ENCODE data around the gene FAXC. TPM values are rescaled to one million over a fixed set of nuclear protein-coding genes. Genes with fewer than 3 reads are reported as not detected.
A peak's percentile ranks its signal among the peaks of the same experiment; 100 is the strongest.

The FAXC gene
- total RNA-seq, 2 experiments from 2014 or later, result not detected

- DNase-seq, result no peak
- no peak overlapping the region for H3K27ac Mint-ChIP-seq
- peak; percentile 87 for ATAC-seq (ENCODE audit: low read depth)
- POLR2A ChIA-PET, result interaction anchor here (1.4 kb wide), 1 partner anchor 96 kb away, joined by 4 read pairs; no protein-coding TSS in a partner anchor
- no peak overlapping the region for H3K4me3 Mint-ChIP-seq
- no peaks in the 10 kb centered on the region for H3K9me3 Mint-ChIP-seq
- H3K36me3 Mint-ChIP-seq, result no peaks in the 10 kb centered on the region
- H3K27me3 Mint-ChIP-seq, result peaks cover 7% of the 10 kb centered on the region
- H3K4me1 Mint-ChIP-seq, result peaks cover 6% of the 10 kb centered on the region
Measured at GRCh38 chr6:99330159-99330558, 19.3 kb downstream of the FAXC start.

GRCh38 chr6:99324996-99325395 is 24.5 kb downstream of the FAXC start:
- ATAC-seq (ENCODE audit: low read depth) (no peak), DNase-seq (no peak)
- Mint-ChIP-seq H3K27me3 (peaks cover 15% of the 10 kb centered on the region), H3K9me3 (no peaks in the 10 kb centered on the region), H3K4me3 (no peak overlapping the region), H3K36me3 (no peaks in the 10 kb centered on the region), H3K27ac (no peak overlapping the region), H3K4me1 (no peaks in the 10 kb centered on the region)
- POLR2A ChIA-PET, result no interaction called here

- no peak for DNase-seq
- Mint-ChIP-seq H3K27ac (no peak overlapping the region), H3K36me3 (no peaks in the 10 kb centered on the region), H3K27me3 (peaks cover 20% of the 10 kb centered on the region), H3K4me3 (no peak overlapping the region), H3K4me1 (no peaks in the 10 kb centered on the region), H3K9me3 (no peaks in the 10 kb centered on the region)
- POLR2A ChIA-PET, result no interaction called here
- ATAC-seq (ENCODE audit: low read depth), result no peak
Measured at GRCh38 chr6:99318566-99318965, 30.9 kb downstream of the FAXC start.

DNA sequence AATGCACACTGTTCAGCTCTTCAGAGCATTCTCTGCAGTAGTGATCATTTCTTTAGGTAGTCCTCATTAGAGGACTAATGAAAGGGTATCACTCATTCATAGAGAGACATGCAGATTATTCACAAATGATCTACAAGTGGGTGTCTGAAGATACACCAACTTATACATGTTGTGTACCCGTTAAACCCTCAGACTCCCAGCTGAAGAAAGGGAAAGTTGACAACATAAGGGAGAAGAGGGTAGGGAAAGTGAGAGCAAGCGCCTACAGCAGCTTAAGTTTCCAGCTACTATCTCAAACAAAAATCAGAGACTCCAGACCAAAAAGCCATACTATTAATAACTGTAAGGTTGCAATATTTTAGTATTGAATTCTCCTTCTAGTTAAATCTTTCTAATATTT is 37.1 kb downstream of the FAXC start:
- H3K27ac Mint-ChIP-seq, result no peak overlapping the region
- no peak for ATAC-seq (ENCODE audit: low read depth)
- peaks cover 11% of the 10 kb centered on the region for H3K27me3 Mint-ChIP-seq
- no peaks in the 10 kb centered on the region for H3K4me1 Mint-ChIP-seq
- H3K9me3 Mint-ChIP-seq, result no peaks in the 10 kb centered on the region
- no peak overlapping the region for H3K4me3 Mint-ChIP-seq
- no peaks in the 10 kb centered on the region for H3K36me3 Mint-ChIP-seq
- DNase-seq, result no peak
- POLR2A ChIA-PET, result no interaction called here

DNA sequence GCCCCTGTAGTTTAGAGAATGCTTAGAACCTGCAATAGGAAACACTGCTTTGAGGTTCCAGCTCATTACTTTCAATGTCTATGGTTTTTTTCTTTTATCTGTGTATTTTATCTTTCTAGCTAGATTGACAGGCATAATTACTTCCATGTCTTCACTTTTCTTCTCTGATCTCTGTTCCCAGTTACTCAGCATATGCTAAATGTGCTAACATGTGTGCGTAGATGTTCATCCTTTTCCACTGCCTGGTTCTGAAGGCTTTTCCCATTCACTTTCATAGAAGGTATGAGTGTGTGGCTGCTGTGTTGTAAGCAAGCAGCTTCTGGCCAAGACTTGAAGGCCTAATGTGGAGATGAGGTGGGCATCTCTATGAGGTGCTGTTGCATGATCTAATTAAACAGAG is 38.9 kb downstream of the FAXC start:
- DNase-seq (no peak), ATAC-seq (ENCODE audit: low read depth) (no peak)
- H3K9me3 Mint-ChIP-seq, result no peaks in the 10 kb centered on the region
- H3K4me3 Mint-ChIP-seq, result no peak overlapping the region
- H3K4me1 Mint-ChIP-seq, result no peaks in the 10 kb centered on the region
- H3K27me3 Mint-ChIP-seq, result peaks cover 11% of the 10 kb centered on the region
- POLR2A ChIA-PET, result no interaction called here
- no peaks in the 10 kb centered on the region for H3K36me3 Mint-ChIP-seq
- no peak overlapping the region for H3K27ac Mint-ChIP-seq

GRCh38 chr6:99309557-99309956 is 39.9 kb downstream of the FAXC start:
- peaks cover 12% of the 10 kb centered on the region for H3K27me3 Mint-ChIP-seq
- no peaks in the 10 kb centered on the region for H3K9me3 Mint-ChIP-seq
- H3K4me1 Mint-ChIP-seq, result no peaks in the 10 kb centered on the region
- H3K4me3 Mint-ChIP-seq, result no peak overlapping the region
- H3K36me3 Mint-ChIP-seq, result no peaks in the 10 kb centered on the region
- ATAC-seq (ENCODE audit: low read depth) (no peak), DNase-seq (no peak)
- POLR2A ChIA-PET, result no interaction called here
- no peak overlapping the region for H3K27ac Mint-ChIP-seq

GRCh38 chr6:99308788-99309187 is 40.7 kb downstream of the FAXC start:
- no peak for ATAC-seq (ENCODE audit: low read depth)
- H3K36me3 Mint-ChIP-seq, result no peaks in the 10 kb centered on the region
- no peak for DNase-seq
- no peaks in the 10 kb centered on the region for H3K9me3 Mint-ChIP-seq
- no peaks in the 10 kb centered on the region for H3K4me1 Mint-ChIP-seq
- H3K4me3 Mint-ChIP-seq, result no peak overlapping the region
- POLR2A ChIA-PET, result no interaction called here
- H3K27me3 Mint-ChIP-seq, result peaks cover 8% of the 10 kb centered on the region
- H3K27ac Mint-ChIP-seq, result no peak overlapping the region

- Mint-ChIP-seq H3K9me3 (no peaks in the 10 kb centered on the region), H3K27me3 (peaks cover 4% of the 10 kb centered on the region), H3K36me3 (no peaks in the 10 kb centered on the region), H3K4me1 (no peaks in the 10 kb centered on the region), H3K4me3 (no peak overlapping the region), H3K27ac (no peak overlapping the region)
- POLR2A ChIA-PET, result no interaction called here
- ATAC-seq (ENCODE audit: low read depth) (no peak), DNase-seq (no peak)
Measured at GRCh38 chr6:99307295-99307907, 42.1 kb downstream of the FAXC start.

- H3K4me3 Mint-ChIP-seq, result no peak overlapping the region
- no peaks in the 10 kb centered on the region for H3K4me1 Mint-ChIP-seq
- H3K27ac Mint-ChIP-seq, result no peak overlapping the region
- no peaks in the 10 kb centered on the region for H3K9me3 Mint-ChIP-seq
- ATAC-seq (ENCODE audit: low read depth) (no peak), DNase-seq (no peak)
- POLR2A ChIA-PET, result no interaction called here
- peaks cover 11% of the 10 kb centered on the region for H3K27me3 Mint-ChIP-seq
- no peaks in the 10 kb centered on the region for H3K36me3 Mint-ChIP-seq
Measured at GRCh38 chr6:99306341-99306740, 43.1 kb downstream of the FAXC start.

DNA sequence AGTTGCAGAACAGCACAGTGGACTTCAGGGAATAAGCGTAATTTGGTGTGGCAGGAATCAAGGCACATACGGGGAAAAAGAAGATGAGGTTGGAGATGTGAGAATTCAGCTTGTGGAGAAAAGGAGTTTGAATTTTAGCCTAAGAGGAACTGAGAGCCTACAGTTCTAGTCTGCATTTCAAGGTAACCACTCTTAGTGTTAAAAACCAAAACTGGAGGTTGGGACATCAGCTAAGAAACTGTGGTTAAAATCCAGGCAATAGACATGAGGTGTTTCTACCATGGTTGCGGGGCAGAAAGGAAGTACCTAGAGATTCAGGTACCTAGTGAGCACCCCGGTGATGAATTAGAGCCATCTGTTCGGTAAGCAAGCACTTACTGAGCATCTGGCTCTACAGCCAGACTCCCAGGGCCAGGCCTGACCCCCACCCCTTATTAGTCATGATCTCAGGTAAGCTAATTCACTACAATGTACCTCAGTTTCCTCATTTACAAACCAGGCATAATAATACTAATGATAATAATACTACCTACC is 44.4 kb downstream of the FAXC start:
- no peak for DNase-seq
- no peaks in the 10 kb centered on the region for H3K9me3 Mint-ChIP-seq
- H3K27me3 Mint-ChIP-seq, result peaks cover 14% of the 10 kb centered on the region
- no peaks in the 10 kb centered on the region for H3K36me3 Mint-ChIP-seq
- POLR2A ChIA-PET, result no interaction called here
- no peak overlapping the region for H3K27ac Mint-ChIP-seq
- no peak for ATAC-seq (ENCODE audit: low read depth)
- H3K4me3 Mint-ChIP-seq, result no peak overlapping the region
- no peaks in the 10 kb centered on the region for H3K4me1 Mint-ChIP-seq

DNA sequence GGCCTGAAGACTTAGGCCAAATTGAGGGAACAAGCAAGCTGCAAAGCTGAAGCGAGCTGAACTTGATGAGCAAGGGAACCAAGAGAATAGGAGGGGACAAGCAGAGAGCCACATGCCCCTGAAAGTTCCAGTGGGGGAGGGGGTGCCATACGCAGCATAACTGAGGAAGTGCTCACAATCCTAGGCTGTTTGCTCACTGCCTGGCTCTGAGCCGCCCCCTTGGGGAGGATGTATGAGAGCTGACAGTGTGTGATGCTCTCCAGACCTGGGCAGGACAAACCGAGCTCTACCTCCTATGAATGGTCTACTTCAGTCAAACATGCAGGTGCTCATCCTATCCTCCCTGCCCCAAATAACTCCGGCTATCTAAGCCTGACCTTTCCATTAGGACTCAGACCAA is 52.1 kb downstream of the FAXC start:
- H3K27me3 Mint-ChIP-seq, result peaks cover 25% of the 10 kb centered on the region
- POLR2A ChIA-PET, result no interaction called here
- H3K36me3 Mint-ChIP-seq, result no peaks in the 10 kb centered on the region
- DNase-seq (no peak), ATAC-seq (ENCODE audit: low read depth) (no peak)
- H3K4me1 Mint-ChIP-seq, result no peaks in the 10 kb centered on the region
- H3K27ac Mint-ChIP-seq, result no peak overlapping the region
- H3K9me3 Mint-ChIP-seq, result no peaks in the 10 kb centered on the region
- H3K4me3 Mint-ChIP-seq, result no peak overlapping the region

- ATAC-seq (ENCODE audit: low read depth), result no peak
- peaks cover 23% of the 10 kb centered on the region for H3K27me3 Mint-ChIP-seq
- no peaks in the 10 kb centered on the region for H3K9me3 Mint-ChIP-seq
- POLR2A ChIA-PET, result no interaction called here
- H3K4me3 Mint-ChIP-seq, result no peak overlapping the region
- no peaks in the 10 kb centered on the region for H3K4me1 Mint-ChIP-seq
- H3K36me3 Mint-ChIP-seq, result no peaks in the 10 kb centered on the region
- DNase-seq, result no peak
- H3K27ac Mint-ChIP-seq, result no peak overlapping the region
Measured at GRCh38 chr6:99297006-99297405, 52.5 kb downstream of the FAXC start.

GRCh38 chr6:99296261-99296660 is 53.2 kb downstream of the FAXC start:
- H3K9me3 Mint-ChIP-seq, result no peaks in the 10 kb centered on the region
- H3K4me3 Mint-ChIP-seq, result no peak overlapping the region
- ATAC-seq (ENCODE audit: low read depth) (no peak), DNase-seq (no peak)
- H3K27me3 Mint-ChIP-seq, result peaks cover 16% of the 10 kb centered on the region
- no peak overlapping the region for H3K27ac Mint-ChIP-seq
- H3K4me1 Mint-ChIP-seq, result no peaks in the 10 kb centered on the region
- POLR2A ChIA-PET, result no interaction called here
- no peaks in the 10 kb centered on the region for H3K36me3 Mint-ChIP-seq

DNA sequence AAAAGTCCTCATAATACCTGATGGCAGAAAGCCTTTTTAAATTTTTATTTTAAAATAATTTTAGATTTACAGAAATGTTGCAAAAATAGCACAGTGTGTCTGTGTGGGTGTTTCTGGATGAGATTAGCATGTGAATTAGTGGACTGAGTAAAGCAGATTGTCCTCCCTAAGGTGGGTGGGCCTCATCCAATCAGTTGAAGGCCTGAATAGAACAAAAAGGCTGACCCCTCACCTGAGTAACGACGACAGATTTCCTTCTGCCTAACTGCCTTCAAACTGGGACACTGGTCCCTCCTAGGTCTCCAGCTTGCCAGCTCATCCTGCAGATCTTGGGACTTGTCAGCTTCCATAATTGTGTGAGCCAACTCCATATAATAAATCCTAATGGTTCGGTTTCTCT is 54.2 kb downstream of the FAXC start:
- DNase-seq (no peak), ATAC-seq (ENCODE audit: low read depth) (no peak)
- POLR2A ChIA-PET, result no interaction called here
- H3K4me1 Mint-ChIP-seq, result no peaks in the 10 kb centered on the region
- no peak overlapping the region for H3K27ac Mint-ChIP-seq
- H3K4me3 Mint-ChIP-seq, result no peak overlapping the region
- H3K27me3 Mint-ChIP-seq, result peaks cover 14% of the 10 kb centered on the region
- H3K36me3 Mint-ChIP-seq, result no peaks in the 10 kb centered on the region
- H3K9me3 Mint-ChIP-seq, result no peaks in the 10 kb centered on the region

- H3K27ac Mint-ChIP-seq, result no peak overlapping the region
- POLR2A ChIA-PET, result no interaction called here
- no peaks in the 10 kb centered on the region for H3K9me3 Mint-ChIP-seq
- ATAC-seq (ENCODE audit: low read depth), result no peak
- H3K4me3 Mint-ChIP-seq, result no peak overlapping the region
- H3K36me3 Mint-ChIP-seq, result no peaks in the 10 kb centered on the region
- H3K4me1 Mint-ChIP-seq, result no peaks in the 10 kb centered on the region
- DNase-seq, result no peak
- H3K27me3 Mint-ChIP-seq, result peaks cover 12% of the 10 kb centered on the region
Measured at GRCh38 chr6:99294786-99295185, 54.7 kb downstream of the FAXC start.
